ENCODE results near the gene KMT5C.

The KMT5C gene

GRCh38 chr19:55365964-55366363 is 26.3 kb downstream of the KMT5C start:
- DNase-seq (ENCODE audit: extremely low read depth in 1 of 2, low read depth in 1 of 2): no peak

GRCh38 chr19:55366790-55367189 is 27.1 kb downstream of the KMT5C start:
- no peak for DNase-seq (ENCODE audit: extremely low read depth in 1 of 2, low read depth in 1 of 2)

- DNase-seq (ENCODE audit: extremely low read depth in 1 of 2, low read depth in 1 of 2): no peak
Observed at GRCh38 chr19:55368106-55368505, 28.4 kb downstream of the KMT5C start.

- DNase-seq (ENCODE audit: extremely low read depth in 1 of 2, low read depth in 1 of 2): no peak
Observed at GRCh38 chr19:55368701-55369563, 29.3 kb downstream of the KMT5C start.

GRCh38 chr19:55369653-55370304 is 30.1 kb downstream of the KMT5C start:
- DNase-seq (ENCODE audit: extremely low read depth in 1 of 2, low read depth in 1 of 2): no peak

- no peak for DNase-seq (ENCODE audit: extremely low read depth in 1 of 2, low read depth in 1 of 2)
Observed at GRCh38 chr19:55370305-55370988, 30.8 kb downstream of the KMT5C start, which contains the start of gene IL11. Gene IL11 (minus strand): TSS chr19:55370463. CDS start chr19:55370310, 153 bp downstream.

GRCh38 chr19:55372316-55373081 is 32.8 kb downstream of the KMT5C start:
- no peak for DNase-seq (ENCODE audit: extremely low read depth in 1 of 2, low read depth in 1 of 2)

GRCh38 chr19:55373306-55373992 is 33.8 kb downstream of the KMT5C start:
- DNase-seq (ENCODE audit: extremely low read depth in 1 of 2, low read depth in 1 of 2): no peak

GRCh38 chr19:55373993-55374757 is 34.5 kb downstream of the KMT5C start:
- no peak for DNase-seq (ENCODE audit: extremely low read depth in 1 of 2, low read depth in 1 of 2)

GRCh38 chr19:55376241-55376933 is 36.7 kb downstream of the KMT5C start, which contains the start of gene TMEM190:
Gene TMEM190 (plus strand): TSS chr19:55376826. CDS start chr19:55376854, 28 bp downstream.
- no peak for DNase-seq (ENCODE audit: extremely low read depth in 1 of 2, low read depth in 1 of 2)

- no peak for DNase-seq (ENCODE audit: extremely low read depth in 1 of 2, low read depth in 1 of 2)
Observed at GRCh38 chr19:55377356-55378131, 37.9 kb downstream of the KMT5C start.

- no peak for DNase-seq (ENCODE audit: extremely low read depth in 1 of 2, low read depth in 1 of 2)
Observed at GRCh38 chr19:55379174-55379573, 39.5 kb downstream of the KMT5C start.

GRCh38 chr19:55382013-55382412 is 42.3 kb downstream of the KMT5C start:
- no peak for DNase-seq (ENCODE audit: extremely low read depth in 1 of 2, low read depth in 1 of 2)

- no peak for DNase-seq (ENCODE audit: extremely low read depth in 1 of 2, low read depth in 1 of 2)
Observed at GRCh38 chr19:55382522-55383054, 42.9 kb downstream of the KMT5C start.

- no peak for DNase-seq (ENCODE audit: extremely low read depth in 1 of 2, low read depth in 1 of 2)
Observed at GRCh38 chr19:55383279-55384130, 43.8 kb downstream of the KMT5C start.

GRCh38 chr19:55384131-55384919 is 44.6 kb downstream of the KMT5C start, which contains the start of gene TMEM238:
Gene TMEM238 (minus strand): TSS chr19:55384292. CDS start chr19:55384259, 33 bp downstream.
- DNase-seq (ENCODE audit: extremely low read depth in 1 of 2, low read depth in 1 of 2): no peak

All from activated CD8-positive, alpha-beta memory T cell treated with anti-CD3 and anti-CD28 coated beads for 1 hour (primary cell).